NCI-H2107 treated with DMSO at 0.1 percent for 48 hours (cell line): ENCODE measurements around the gene SEC24A.
"Not testable (repeated sequence)": the region's sequence is repeated elsewhere in the genome, so short reads cannot be mapped to it uniquely, and the experiment has no call there.

Experiments used
- DNase-seq: peaks from one replicate; lab custom pipeline; 2025; ENCODE audit not compliant: unreplicated experiment; lab: John Stamatoyannopoulos, UW

Gene SEC24A

DNA sequence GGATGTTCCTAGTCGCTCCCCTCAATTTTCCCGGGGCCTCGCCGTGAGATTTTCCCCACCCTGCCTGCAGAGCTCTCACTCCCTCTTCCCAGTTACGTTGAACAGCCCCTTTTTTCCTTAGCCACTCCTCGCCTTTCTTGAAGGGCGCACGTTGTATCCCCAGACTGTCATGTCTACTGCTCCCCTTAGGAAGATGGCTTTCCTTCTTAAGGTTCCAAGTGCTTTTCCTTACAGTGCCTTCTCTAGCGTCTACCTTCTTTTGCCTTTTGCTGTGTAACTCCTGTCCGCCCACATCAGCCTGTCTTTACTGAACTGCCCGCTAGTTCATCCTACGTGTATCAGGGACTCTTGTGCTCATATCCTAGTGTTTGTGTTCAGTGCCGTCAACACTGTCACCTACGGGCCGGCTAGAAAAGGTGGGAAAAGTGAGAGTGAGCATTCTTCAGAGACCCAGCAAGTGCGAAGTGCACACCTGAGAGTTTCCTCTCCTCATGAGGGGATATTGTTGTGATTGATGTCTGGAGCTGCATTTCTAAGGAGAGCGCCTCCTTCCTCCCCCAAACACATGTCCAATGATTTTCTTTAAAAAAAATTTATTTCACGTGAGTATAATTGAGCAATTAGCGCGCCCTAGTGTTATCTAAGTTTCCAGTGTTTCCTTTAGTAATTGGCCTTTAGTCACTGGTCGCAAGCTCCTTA lies 90.5 kb downstream of the SEC24A start:
- DNase-seq = peak; percentile 12

DNA sequence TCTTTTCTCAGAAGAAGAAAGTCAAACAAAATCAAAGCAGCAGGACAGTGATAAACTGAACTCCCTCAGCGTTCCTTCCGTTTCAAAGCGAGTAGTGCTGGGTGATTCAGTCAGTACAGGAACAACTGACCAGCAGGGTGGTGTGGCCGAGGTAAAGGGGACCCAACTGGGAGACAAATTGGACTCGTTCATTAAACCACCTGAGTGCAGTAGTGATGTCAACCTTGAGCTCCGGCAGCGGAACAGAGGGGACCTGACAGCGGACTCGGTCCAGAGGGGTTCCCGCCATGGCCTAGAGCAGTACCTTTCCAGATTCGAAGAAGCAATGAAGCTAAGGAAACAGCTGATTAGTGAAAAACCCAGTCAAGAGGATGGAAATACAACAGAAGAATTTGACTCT lies 92.5 kb downstream of the SEC24A start:
- DNase-seq = no peak

DNA sequence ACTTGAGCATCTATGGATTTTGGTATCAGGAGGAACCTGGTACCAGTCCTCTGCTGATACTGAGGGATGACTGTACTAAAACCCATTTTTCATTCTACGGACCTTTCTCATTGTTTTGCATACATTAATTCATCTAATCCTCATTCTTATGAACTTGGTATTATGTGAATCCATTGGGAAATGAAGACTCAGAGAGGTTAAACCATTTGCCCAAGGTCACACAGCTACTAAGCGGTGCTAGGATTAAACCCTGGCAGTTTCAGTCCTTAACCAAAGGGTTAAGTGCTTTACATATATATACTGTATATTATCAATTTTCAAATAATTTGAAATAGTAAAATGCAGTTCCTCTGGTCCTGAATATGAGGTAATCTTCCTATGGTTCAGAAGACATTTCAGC lies 93.5 kb downstream of the SEC24A start:
- DNase-seq = no peak

DNA sequence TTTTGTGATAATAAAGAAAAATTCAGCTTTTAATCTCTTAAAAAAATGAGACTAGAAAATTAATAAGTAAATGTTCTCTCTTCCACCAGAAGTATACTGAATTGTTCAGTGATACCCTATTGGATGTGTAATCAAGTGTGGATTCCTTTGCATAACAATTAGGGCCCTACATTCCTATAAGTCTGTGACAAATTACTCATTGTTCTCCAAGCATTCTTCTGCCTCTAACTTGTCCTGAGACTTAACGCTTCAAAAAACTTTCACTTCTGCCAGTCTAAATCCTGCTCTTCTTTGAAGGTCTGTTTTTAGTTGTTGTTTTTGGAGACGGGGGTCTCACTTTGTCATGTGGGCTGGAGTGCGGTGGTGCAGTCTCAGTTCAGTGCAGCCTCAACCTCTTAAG lies 100.8 kb downstream of the SEC24A start:
- DNase-seq = no peak

DNA sequence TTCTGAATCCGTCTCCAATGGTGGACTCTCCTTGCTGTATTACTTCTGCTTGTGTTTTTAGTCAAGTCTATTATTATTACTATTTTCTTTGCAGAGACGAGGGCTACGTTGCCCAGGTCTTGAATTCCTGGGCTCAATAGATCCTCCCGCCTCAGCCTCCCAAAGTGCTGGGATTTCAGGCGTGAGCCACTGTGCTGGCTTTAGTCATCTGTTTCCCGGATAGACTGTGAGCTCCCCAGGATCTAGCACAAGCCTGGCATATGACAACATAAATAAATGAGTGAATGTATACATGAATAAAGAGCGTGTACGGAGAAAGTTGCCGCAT lies 109.6 kb downstream of the SEC24A start:
- no peak for DNase-seq

DNA sequence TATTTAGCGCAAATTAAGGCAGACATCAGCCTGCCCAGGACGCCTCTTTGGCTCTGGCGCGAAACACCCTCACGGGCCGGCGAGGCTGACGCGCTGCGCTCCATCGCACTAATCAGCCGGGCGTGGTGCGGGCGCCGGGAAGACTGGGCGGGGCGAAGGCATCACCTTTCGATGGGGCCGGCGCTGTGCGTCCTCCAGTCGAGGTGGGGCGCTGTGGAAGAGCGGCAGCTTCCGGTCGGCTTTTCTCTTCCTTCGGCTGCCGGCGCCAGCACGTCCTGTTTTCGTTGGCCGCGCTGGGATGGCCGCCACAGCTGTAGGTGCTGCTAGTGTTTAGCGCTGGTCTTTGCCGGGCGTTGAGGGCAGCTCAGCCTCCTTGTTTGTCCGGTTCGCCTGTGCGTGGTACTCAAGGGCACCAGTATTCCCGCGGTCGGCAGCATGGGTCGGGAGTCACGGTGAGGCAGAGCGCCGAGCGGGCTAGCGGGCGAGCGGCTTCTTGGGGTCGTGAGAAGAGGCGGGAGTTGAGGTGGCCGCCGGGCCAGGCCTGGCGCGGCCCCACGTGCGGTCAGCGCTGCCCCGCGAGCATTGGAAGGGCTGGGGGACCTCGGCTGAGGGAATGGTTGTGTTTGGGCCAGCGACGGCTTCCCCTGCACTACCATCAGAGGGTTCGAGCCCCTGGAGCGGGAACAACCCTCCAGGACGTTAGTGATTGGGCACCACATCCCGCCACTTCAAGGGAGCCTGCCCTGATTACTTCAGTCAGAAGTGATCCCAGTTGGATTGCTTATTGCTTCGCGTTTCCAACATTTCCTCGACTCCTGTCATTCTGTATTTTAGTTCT lies 110.1 kb downstream of the SEC24A start, which contains the start of gene DDX46:
TSS of gene DDX46 (plus strand) at position 276 of the 838 bp plus-strand sequence. CDS start at position 436, 160 bp downstream.
- peak; percentile 50 for DNase-seq

DNA sequence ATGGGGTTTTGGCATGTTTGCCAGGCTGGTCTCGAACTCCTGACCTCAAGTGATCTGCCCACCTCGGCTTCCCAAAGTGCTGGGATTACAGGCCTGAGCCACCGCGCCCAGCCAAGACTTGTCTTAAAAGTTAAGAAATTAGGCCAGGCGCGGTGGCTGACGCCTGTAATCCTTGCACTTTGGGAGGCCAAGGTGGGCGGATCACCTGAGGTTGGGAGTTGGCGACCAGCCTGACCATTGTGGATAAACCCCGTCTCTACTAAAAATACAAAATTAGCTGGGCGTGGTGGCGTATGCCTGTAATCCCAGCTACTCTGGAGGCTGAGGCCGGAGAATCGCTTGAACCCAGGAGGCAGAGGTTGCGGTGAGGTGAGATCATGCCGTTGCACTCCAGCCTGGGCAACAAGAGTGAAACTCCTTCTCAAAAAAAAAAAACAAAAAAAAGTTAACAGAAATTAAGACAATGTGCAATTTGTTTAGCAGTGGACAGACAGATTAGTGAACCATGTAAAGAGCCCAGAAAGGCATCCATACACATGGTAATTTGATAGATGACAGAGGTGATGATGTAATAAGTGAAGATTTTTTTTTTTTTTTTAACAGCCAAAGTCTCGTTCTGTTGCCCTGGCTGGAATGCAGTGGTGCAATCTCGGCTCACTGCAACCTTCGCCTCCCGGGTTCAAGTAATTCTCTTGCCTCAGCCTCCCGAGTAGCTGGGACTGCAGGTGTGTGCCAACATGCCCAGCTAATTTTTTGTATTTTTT lies 119.1 kb downstream of the SEC24A start:
- DNase-seq = not testable (repeated sequence)

DNA sequence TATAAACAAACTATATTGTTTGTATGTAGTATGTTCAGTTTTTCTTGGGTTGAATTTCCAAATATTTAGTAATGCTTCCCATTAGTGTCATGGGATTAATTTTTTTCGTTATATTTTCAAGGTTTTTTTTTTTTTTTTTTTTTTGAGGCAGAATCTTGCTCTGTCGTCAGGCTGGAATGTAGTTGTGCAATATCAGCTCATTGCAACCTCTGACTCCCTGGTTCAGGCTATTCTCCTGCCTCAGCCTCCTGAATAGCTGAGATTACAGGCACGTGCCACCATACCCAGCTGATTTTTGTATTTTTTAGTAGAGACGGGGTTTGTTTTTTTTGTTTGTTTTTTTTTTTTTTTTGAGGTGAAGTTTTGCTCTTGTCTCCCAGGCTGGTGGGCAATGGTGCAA lies 120.6 kb downstream of the SEC24A start:
- no peak for DNase-seq

DNA sequence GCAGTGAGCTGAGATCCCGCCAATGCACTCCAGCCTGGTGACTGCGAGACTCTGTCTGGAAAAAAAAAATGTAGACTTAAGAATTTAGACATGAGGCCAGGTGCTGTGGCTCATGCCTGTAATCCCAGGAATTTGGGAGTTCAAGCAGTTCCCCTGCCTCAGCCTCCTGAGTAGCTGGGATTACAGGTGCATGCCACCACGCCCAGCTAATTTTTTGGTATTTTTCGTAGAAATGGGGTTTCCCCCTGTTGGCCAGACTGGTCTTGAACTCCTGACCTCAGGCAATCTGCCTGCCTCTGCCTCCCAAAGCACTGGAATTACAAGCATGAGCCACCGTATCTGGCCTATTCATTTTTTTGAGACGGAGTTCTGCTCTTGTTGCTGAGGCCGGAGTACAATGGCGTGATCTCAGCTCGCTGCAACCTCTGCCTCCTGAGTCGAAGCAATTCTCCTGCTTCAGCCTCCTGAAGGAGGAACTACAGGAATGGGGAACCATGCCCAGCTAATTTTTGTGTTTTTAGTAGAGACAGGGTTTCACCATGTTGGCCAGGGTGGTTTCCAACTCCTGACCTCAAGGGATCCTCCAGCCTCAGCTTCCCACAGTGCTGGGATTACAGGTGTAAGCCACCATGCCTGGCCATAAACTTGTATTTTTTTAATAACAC lies 124.0 kb downstream of the SEC24A start:
- DNase-seq = no peak

DNA sequence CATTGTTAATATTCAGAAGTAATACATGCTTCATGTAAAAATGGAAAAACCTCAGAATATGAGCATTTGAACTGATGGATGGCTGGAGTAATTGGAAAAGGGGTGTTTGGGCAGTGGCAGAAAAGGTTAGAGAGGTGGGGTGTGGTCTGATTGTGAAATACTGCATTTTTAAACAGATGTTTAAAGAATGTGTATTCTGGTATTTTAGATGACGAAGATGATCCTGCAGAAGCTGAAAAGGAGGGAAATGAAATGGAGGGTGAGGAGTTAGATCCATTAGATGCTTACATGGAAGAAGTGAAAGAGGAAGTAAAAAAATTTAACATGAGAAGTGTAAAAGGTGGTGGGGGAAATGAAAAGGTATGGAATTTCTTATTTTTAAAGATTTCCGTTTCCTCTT lies 128.8 kb downstream of the SEC24A start:
- no peak for DNase-seq
